ENCODE results near the gene YPEL5. TPM values are rescaled to one million over a fixed set of nuclear protein-coding genes. Genes with fewer than 3 reads are reported as not detected.
"Not testable (repeated sequence)": the region's sequence is repeated elsewhere in the genome, so short reads cannot be mapped to it uniquely, and the experiment has no call there.

Gene YPEL5
- total RNA-seq (98.3 and 117 TPM in 2 replicates), polyA plus RNA-seq (94.4 and 104 TPM in 2 replicates)

DNA sequence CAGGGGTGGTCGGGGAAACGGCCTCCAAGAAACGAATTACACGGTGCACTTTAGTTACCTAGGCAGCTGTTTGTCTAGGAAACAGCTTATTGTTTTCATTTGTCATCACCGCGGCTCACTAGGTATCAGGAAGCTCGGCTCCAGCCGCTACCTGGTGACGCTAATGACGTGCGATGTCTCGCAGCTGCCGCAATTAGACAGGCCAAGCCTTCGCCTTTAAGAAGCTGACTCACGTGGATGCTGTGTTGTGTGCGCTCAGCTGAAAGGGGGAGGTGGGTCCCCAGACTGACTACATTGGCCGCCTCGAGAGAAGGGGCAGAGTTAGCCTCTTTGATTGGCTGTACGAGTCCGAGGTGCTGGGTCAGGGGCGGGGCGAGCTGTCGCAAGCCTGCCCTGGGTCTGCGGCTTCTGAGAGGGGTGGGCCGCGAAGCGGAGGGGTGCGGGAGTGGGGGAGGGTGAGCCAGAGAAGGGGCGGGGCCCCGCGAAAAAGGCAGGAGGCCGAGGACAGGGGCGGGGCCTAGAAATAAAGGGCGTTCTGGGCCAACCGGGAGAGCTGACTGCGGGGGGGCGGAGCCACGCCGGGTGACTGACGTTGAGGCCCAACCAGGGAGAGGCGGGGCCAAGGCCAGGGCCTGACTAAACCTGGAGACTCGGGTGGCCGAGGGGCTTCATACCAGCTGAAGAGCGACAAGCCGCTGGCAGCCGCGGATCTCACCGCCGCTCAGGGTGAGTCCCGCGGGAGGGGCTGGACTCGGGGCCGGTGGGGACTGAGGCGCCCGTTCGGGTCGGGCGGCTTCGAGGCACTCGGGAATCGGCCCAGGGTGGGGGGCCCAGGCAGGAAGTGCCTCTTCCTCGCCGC lies at the start of gene YPEL5:
YPEL5 (plus strand) TSS at position 671 of the 859 bp plus-strand sequence. CDS start 9,645 bp downstream, outside the sequence.
- H3K27me3 ChIP-seq, result no peaks in the 10 kb centered on the region
- H2AFZ ChIP-seq, result peak within 1 kb of the TSS; percentile 62
- peak within 1 kb of the TSS; percentile 99 for H3K27ac ChIP-seq
- peak; percentile 100 for DNase-seq (ENCODE audit: low spot score)
- H3K4me3 ChIP-seq, result peak within 1 kb of the TSS; percentile 73
- H4K20me1 ChIP-seq (ENCODE audit: insufficient read depth, poor library complexity, severe bottlenecking), result peaks cover 36% of the 10 kb centered on the region
- no peaks in the 10 kb centered on the region for H3K36me3 ChIP-seq (replicated peaks; ENCODE audit: insufficient read depth, low read depth)
- 2% methylated on average over 48 of the region's 63 CpGs for WGBS (ENCODE audit: low lambda C conversion rate, missing lambda C conversion rate)
- no peaks in the 10 kb centered on the region for H3K9me2 ChIP-seq (replicated peaks; ENCODE audit: insufficient read depth)
- no peak for TF ChIP-seq EZH2phosphoT487 (IDR thresholded peaks at IDR 0.05; ENCODE audit: low read depth, severe bottlenecking, unreplicated experiment)
- TF ChIP-seq EZH2 (IDR thresholded peaks at IDR 0.05; ENCODE audit: borderline replicate concordance), result no peak
- TF ChIP-seq, protein P1, sequence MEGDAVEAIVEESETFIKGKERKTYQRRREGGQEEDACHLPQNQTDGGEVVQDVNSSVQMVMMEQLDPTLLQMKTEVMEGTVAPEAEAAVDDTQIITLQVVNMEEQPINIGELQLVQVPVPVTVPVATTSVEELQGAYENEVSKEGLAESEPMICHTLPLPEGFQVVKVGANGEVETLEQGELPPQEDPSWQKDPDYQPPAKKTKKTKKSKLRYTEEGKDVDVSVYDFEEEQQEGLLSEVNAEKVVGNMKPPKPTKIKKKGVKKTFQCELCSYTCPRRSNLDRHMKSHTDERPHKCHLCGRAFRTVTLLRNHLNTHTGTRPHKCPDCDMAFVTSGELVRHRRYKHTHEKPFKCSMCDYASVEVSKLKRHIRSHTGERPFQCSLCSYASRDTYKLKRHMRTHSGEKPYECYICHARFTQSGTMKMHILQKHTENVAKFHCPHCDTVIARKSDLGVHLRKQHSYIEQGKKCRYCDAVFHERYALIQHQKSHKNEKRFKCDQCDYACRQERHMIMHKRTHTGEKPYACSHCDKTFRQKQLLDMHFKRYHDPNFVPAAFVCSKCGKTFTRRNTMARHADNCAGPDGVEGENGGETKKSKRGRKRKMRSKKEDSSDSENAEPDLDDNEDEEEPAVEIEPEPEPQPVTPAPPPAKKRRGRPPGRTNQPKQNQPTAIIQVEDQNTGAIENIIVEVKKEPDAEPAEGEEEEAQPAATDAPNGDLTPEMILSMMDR (IDR thresholded peaks at IDR 0.05; ENCODE audit: poor library complexity), result no peak
- peaks cover 38% of the 10 kb centered on the region for H3K79me2 ChIP-seq
- no peaks in the 10 kb centered on the region for H3K9me3 ChIP-seq (ENCODE audit: low read depth)
- peak within 1 kb of the TSS; percentile 83 for H3K4me2 ChIP-seq
- H3K4me1 ChIP-seq (ENCODE audit: insufficient read depth), result peaks cover 34% of the 10 kb centered on the region

DNA sequence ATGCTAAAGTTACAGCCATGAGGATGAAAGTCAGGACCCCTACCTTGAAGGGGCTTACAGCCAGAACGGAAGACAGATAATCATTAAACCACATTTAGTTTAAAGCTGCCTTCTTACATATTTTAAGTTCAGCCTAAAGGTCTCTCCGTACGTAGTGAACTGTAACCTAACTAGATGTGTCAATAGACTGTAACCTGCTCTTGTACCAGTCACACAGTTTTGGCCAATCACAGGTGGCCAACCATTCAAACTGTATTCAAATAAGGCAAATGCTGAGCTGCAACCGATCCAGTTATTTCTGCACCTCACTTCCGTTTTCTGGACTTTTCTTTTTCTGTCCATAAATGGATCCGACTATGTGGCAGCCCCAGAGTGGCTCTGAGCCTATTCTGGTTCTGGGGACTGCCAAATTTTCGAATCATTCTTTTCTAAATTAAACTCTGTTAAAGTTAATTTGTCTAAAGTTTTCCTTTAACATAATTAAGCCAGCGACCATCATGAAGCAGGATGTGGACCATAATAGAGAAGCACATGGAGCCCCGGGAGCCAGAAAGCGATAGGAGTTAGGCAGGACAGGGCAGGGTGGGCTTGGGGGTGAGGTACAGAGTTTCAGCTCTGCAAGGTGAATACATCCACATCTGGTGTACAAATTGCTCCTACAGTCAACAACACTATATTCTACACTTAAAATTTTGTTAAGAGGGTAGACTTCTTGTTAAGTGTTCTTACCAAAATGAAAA lies 48.4 kb upstream of the YPEL5 start:
- TF ChIP-seq EZH2 (IDR thresholded peaks at IDR 0.05; ENCODE audit: borderline replicate concordance), result no peak
- no peak for TF ChIP-seq EZH2phosphoT487 (IDR thresholded peaks at IDR 0.05; ENCODE audit: low read depth, severe bottlenecking, unreplicated experiment)
- TF ChIP-seq, protein P1 (IDR thresholded peaks at IDR 0.05; ENCODE audit: poor library complexity), result no peak
- no peak overlapping the region for H3K4me2 ChIP-seq
- H3K9me3 ChIP-seq (ENCODE audit: low read depth), result no peaks in the 10 kb centered on the region
- no peaks in the 10 kb centered on the region for H3K4me1 ChIP-seq (ENCODE audit: insufficient read depth)
- 87% methylated on average over 10 of the region's 10 CpGs for WGBS (ENCODE audit: low lambda C conversion rate, missing lambda C conversion rate)
- H3K36me3 ChIP-seq (replicated peaks; ENCODE audit: insufficient read depth, low read depth), result no peaks in the 10 kb centered on the region
- H3K27ac ChIP-seq, result no peak overlapping the region
- H3K79me2 ChIP-seq, result no peaks in the 10 kb centered on the region
- H3K9me2 ChIP-seq (replicated peaks; ENCODE audit: insufficient read depth), result no peaks in the 10 kb centered on the region
- peaks cover 11% of the 10 kb centered on the region for H3K27me3 ChIP-seq
- H3K4me3 ChIP-seq, result no peak overlapping the region
- no peak for DNase-seq (ENCODE audit: low spot score)
- no peaks in the 10 kb centered on the region for H4K20me1 ChIP-seq (ENCODE audit: insufficient read depth, poor library complexity, severe bottlenecking)
- H2AFZ ChIP-seq, result no peak overlapping the region

DNA sequence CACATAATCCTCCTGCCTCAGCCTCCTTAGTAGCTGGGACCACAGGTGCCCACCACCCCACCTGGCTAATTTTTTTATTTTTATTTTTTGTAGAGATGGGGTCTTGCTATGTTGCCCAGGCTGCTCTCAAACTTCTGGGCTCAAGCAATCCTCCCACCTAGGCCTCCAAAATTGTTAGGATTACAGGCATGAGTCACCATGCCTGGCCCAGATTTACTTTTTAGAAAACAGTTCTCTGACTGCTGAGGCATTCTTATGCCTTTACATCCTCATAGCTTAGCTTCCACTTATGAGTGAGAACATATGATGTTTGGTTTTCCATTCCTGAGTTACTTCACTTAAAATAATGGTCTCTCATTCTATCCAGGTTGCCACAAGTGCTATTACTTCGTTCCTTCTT lies 47.4 kb upstream of the YPEL5 start:
- H3K4me1 ChIP-seq (ENCODE audit: insufficient read depth); DNase-seq (ENCODE audit: low spot score); H3K27ac ChIP-seq; H3K4me3 ChIP-seq; H4K20me1 ChIP-seq (ENCODE audit: insufficient read depth, poor library complexity, severe bottlenecking); H3K4me2 ChIP-seq; H3K9me2 ChIP-seq (replicated peaks; ENCODE audit: insufficient read depth); H2AFZ ChIP-seq; H3K79me2 ChIP-seq; H3K9me3 ChIP-seq (ENCODE audit: low read depth); H3K36me3 ChIP-seq (replicated peaks; ENCODE audit: insufficient read depth, low read depth): not testable (repeated sequence)
- 88% methylated on average over 1 of the region's 1 CpG for WGBS (ENCODE audit: low lambda C conversion rate, missing lambda C conversion rate)
- peaks cover 11% of the 10 kb centered on the region for H3K27me3 ChIP-seq

DNA sequence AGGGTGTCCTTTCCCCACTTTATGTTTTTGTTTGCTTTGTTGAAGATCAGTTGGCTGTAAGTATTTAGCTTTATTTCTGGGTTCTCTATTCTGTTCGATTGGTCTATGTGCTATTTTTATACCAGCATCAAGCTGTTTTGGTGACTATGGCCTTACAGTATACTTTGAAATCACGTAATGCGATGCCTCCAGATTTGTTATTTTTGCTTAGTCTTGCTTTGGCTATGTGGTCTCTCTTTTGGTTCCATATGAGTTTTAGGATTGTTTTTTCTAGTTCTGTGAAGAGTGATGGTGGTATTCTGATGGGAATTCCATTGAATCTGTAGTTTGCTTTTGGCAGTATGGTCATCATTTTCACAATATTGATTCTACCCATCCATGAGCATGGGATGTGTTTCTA lies 46.1 kb upstream of the YPEL5 start:
- not testable (repeated sequence) for H3K4me3 ChIP-seq; DNase-seq (ENCODE audit: low spot score); H3K4me1 ChIP-seq (ENCODE audit: insufficient read depth); H3K4me2 ChIP-seq; H3K27me3 ChIP-seq; H3K36me3 ChIP-seq (replicated peaks; ENCODE audit: insufficient read depth, low read depth); H2AFZ ChIP-seq; H3K79me2 ChIP-seq; H3K9me2 ChIP-seq (replicated peaks; ENCODE audit: insufficient read depth); H4K20me1 ChIP-seq (ENCODE audit: insufficient read depth, poor library complexity, severe bottlenecking); H3K9me3 ChIP-seq (ENCODE audit: low read depth); H3K27ac ChIP-seq
- WGBS (ENCODE audit: low lambda C conversion rate, missing lambda C conversion rate), result 93% methylated on average over 3 of the region's 3 CpGs

Data from hepatocyte (in vitro differentiated cells).